Effector CD8-positive, alpha-beta T cell (primary cell): Measurements from ENCODE around the gene OR10A7.
"Not testable (repeated sequence)": the region's sequence is repeated elsewhere in the genome, so short reads cannot be mapped to it uniquely, and the experiment has no call there.

Experiments used
- DNase-seq: peaks from one replicate; lab custom pipeline; 2025; lab: John Stamatoyannopoulos, UW
- total RNA-seq, 4 experiments: gene quantifications; one replicate each; lab custom pipeline; 2026; lab: John Stamatoyannopoulos, UW

OR10A7 gene, protein sequence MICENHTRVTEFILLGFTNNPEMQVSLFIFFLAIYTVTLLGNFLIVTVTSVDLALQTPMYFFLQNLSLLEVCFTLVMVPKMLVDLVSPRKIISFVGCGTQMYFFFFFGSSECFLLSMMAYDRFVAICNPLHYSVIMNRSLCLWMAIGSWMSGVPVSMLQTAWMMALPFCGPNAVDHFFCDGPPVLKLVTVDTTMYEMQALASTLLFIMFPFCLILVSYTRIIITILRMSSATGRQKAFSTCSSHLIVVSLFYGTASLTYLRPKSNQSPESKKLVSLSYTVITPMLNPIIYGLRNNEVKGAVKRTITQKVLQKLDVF
- 0 reads per million in 4 experiments for total RNA-seq

DNA sequence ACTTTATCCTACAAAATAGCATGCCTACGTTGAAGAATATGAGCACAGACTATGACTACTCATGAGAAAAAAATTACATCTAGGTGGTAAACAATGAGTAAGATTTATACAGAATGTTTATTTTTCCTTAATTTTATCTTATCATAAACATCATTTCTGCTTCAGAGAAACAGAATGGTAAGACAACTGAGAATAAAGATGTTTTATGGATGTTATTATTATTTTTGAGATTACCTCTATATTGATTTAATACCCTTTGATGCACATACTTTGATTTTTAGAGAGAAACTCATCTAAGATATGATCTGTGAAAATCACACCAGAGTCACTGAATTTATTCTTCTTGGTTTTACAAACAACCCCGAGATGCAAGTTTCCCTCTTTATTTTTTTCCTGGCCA, at the start of gene OR10A7:
OR10A7 (plus strand) TSS at position 301 of the 400 bp plus-strand sequence; CDS start at position 301, 0 bp downstream.
- DNase-seq: no peak

DNA sequence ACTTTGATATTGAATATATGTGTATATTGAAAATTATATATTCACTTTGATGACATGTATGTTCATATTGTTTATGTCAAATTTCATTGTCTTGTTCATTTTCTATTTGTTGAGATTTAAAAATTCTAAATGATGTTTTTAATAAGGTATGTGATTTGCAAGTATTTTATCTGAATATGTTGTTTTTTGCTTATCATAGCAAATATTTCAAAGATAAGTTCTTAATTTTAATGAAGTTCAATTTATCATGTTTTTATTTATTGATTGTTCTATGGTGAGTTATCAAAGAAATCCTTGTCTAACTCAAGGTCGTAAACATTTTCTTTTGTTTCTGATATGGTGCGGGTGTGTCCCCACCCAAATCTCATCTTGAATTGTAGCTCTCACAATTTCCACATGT, 49.4 kb upstream of the OR10A7 start:
- no peak for DNase-seq

DNA sequence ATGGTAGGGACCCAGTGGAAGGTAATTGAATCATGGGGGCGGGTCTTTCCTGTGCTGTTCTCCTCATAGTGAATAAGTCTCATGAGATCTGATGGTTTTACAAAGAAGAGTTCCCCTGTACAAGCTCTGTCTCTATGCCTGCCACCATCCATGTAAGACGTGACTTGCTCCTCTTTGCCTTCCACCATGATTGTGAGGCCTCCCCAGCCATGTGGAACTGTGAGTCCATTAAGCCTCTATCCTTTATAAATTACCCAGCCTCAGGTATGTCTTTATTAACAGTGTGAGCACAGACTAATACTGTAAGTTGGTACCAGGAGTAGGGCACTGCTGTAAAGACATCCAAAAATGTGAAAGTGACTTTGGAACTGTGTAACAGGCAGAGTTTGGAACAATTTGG, 49.0 kb upstream of the OR10A7 start:
- DNase-seq: not testable (repeated sequence)

DNA sequence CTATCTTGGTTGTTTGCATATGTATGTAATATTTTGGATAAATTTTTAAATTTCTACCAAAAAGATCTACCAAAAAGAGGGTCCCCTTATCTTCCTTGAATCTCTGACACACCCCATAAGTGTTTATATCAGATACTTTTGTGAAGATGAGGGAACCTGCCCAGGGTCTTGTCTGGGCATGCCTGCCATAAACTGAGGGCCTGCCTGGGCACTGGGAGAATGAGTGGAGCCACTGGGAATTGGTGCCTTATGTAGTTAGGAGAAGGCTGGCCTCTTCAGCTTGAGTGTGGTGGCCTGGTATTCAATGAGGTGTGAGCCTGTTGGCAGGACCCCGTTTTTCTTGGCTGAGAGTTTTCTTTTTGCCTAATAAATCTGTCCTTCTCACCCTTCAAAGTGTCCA, 48.1 kb upstream of the OR10A7 start:
- no peak for DNase-seq

DNA sequence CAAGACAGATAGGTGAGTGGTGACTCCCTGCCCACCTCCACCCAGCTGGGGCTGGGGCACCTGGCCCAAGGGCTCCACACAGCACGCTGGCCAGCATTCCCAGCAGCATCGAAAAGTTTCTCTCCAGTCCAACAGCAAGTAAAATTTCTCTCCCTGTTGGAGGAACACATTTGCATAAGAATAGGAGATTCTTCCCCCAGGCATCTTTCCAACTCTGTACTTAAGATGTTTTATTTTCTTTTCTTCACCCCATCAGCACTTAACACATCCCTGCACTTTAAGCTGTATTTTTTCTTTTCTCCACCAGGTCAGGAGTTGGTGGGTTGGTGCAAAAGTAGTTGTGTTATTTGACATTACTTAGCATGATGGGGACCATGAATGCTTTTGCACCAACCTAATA, 47.4 kb upstream of the OR10A7 start:
- no peak for DNase-seq

DNA sequence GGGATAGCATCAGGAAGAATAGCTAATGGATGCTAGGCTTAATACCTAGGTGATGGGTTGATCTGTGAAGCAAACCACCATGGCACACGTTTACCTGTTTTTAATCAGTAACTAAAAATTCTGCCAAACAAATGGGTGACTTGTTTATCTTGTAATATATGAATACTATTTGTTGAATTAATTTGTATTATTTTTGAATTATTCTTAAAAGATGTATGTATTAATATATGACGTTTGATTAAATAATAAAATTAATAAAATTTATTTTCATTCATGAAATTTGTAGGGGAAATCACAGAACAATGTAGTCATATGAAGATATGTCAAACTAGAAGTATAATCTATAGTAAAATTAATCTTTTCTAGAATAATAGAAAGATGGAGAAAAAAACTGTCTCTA, 32.3 kb upstream of the OR10A7 start:
- no peak for DNase-seq

DNA sequence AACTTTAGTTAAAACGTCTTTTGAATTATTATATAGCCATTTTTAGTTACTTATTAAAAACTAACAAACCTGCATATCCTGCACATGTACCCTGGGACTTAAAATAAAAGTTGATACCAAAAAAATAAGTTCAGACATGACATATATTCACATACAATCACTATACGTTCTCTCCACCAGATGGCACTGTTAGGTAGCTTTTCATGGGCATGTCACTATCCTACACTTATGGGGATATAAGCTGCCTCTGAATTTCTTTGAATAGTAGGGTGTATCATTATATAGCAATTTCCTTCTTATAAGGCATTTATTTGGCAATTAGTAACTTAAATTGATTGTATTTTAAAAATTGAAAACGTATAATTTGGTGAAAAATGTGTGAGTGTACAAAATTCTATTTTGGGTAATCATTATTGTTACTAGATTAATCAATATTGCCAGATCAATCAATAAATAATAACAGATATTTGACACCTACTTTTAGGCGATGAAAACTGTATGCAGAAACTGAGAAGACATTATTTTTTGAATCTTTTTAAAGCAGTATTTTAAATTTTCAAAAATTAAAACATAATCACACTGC, 31.8 kb upstream of the OR10A7 start:
- DNase-seq: no peak

DNA sequence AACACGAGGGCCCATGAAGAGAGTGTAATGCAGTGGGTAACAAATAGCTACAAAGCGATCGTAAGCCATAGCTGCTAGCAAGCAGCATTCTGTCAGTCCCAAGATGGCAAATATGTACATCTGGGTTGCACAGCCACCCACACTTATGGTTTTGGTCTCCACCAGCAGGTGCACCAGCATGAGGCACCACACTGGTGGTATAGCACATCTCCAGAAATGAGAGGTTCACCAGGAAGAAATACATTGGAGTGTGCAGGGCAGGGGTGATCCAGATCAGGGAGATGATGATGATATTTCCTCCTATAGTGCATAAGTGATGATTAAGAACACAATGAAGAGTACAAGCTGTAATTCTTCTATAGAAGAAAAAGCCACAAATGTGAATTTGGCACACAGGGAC, 26.4 kb upstream of the OR10A7 start:
- DNase-seq: no peak

DNA sequence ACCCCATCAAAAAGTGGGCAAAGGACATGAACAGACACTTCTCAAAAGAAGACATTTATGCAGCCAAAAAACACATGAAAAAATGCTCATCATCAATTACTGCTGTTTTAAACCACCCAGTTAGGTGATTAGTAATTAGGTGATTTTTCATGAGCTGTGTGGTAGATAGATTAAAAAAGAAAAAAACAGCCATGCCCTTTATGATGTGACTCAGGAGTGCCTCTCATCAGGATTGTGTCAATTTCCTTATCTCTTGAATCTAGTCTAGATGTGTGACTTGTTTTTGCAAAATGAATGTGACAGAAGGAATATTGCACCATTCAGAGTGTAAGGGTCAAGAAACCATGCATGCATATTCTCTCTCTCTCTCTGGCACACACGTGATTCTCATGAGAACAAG, 5.7 kb downstream of the OR10A7 start:
- DNase-seq: no peak

DNA sequence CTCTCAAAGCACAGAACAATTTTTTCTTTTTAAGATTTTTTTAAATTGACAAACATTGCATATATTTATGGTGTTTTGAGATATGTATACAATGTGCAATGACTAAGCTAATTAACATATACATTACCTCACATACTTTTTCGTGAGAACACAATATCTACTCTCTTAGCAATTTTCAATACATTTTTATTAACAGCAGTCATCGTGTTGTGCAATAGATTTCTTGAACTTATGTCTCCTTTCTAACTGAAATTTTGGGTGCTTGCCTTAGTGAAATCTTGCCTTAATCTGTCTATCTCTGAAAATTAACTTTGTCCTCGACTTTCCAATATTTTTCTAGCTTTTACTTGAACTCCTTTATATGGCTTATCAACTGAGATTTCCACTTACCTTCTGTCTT, 6.8 kb downstream of the OR10A7 start:
- DNase-seq: no peak

DNA sequence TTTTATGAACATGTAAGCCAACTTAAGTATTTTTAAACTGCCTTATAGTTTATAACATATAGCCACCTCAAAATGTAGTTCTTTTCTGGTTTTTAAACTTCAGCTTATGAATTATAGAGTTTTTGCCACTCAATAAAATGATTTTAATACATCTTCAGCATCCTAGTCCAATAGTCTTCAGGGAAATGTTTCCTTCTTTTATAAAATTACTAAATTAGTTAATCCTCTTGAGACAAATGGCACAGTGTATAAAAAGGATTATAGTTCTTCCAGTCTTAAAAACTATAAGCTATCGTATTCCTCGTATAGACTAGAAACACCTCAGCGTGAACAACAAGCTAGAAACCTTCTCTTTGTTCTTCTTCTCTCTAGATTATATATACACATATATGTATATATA, 23.5 kb downstream of the OR10A7 start, which contains the start of gene OR6C74:
OR6C74 (plus strand) TSS at position 301 of the 400 bp plus-strand sequence. CDS start 2,679 bp downstream, outside the sequence.
- DNase-seq: no peak

DNA sequence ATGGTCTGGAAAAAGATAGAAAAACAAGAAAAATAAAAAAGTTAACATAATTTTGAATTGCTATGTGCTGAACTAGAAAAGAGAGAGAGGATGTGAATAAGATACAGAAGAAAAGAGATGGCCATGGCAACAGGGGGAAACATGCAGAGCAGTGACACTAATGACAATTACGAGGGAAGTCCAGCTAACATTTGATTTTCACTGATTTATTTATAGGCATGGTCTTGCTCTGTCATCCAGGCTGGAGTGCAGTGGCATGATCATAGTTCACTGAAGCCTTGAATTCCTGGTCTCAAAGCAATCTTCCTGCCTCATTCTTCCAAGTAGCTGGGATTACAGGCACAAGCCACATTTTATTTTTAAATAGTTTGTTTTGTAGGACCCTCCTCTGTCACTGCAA, 25.3 kb downstream of the OR10A7 start:
- no peak for DNase-seq

DNA sequence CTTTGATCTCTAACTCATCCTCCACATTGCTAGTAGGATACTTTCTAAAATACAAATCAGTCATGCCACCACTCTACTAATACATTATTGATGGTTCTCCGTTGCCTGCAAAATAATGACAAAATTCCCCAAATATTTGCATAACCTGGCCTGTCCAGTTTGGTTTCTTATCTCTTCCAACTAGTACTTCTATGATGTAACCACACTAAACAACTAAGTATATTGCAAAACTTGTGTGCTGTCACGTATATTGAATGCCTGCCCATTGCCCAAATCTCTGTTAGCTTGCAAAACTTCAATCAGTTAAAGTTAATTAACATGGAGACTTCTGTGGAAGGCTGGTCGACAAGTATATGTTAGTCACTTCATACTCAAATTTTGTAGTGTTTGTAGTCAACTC, 30.1 kb downstream of the OR10A7 start:
- DNase-seq: no peak

DNA sequence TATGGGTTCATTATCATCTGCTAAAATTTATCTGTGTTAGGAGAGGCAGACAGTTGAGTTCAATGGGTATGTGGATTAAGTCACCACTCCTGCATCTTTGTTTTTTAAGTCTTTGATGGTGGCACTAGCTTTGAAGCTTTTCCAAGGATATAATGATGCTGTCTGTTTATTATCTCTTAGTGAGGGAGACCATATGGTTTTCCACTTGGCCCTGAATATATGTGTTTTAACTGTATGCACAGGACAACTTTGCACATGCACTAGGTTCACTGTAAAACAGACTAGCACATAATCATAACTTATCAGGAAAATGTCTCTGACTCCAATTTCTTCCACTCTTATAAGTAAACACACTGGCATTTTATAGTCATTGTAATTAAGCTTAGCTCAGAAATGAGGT, 32.5 kb downstream of the OR10A7 start:
- DNase-seq: no peak

DNA sequence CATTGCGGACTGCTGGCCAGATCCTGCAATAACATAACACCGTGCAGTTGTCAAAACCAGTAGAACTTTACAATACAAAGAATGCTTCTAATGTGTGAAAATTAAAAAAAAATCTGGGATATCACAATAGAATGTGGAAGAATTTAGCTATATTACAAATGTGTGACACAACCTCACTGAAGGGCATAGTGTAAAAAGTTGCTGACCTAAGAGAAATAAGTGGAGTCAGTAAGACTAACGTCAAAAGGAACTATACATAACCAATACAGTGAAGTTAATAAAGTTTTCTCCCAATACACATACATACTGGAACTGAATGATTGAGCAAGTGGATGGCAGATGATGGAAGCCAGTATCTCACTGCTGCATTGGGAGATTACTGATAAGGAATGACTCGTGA, 36.0 kb downstream of the OR10A7 start:
- no peak for DNase-seq

DNA sequence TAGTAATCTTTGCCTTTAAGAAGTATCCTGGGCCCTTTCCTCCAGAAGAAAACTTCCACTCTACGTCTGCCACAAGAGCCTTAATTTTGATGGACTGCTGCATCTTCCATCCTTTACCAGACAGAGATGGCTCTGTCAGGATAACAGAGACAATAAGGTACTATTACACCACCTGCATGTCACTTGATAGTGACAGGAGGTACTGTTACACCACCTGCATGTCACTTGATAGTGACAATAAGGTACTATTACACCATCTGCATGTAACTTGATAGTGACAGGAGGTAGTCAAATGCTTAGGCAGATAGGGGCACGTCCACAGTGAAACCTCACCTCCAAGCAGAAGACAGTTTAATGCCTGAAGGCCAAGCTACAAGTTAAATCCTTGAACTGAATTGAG, 37.5 kb downstream of the OR10A7 start:
- DNase-seq: no peak
